Kidney (tissue), 14 donors: ENCODE data around the gene GOLGA8S. TPM values are rescaled to one million over a fixed set of nuclear protein-coding genes. Genes with fewer than 3 reads are reported as not detected.
A peak's percentile ranks its signal among the peaks of the same experiment; 100 is the strongest.
"Not testable (repeated sequence)": the region's sequence is repeated elsewhere in the genome, so short reads cannot be mapped to it uniquely, and the experiment has no call there.

Source experiments
- DNase-seq, 5 donors: peaks; one replicate each; pipeline ENCODE4 v3.0.0-alpha.2; 2013 to 2020
- FAIRE-seq: peaks from 2 replicates; lab custom pipeline; 2012; peaks lifted over from hg19 to GRCh38; lab: Jason Lieb, UNC
- H3K27ac ChIP-seq, 2 donors: one replicate each; pipeline ENCODE4 v1.7.0; 2013; ENCODE audit warnings: low read depth in 2 of 2, low read length in 2 of 2, inconsistent platforms in 1 of 2
- H3K27me3 ChIP-seq: one replicate; pipeline ENCODE4 v1.7.1; 2013; ENCODE audit warnings: low read length, inconsistent platforms; ENCODE audit not compliant: control insufficient read depth, insufficient read depth
- H3K36me3 ChIP-seq, 3 donors: one replicate each; pipeline versions ENCODE4 v1.7.0 to v1.7.1; 2013; ENCODE audit warnings: low read length in 3 of 3, control low read depth in 1 of 3, inconsistent platforms in 1 of 3; ENCODE audit not compliant: insufficient read depth in 3 of 3, control insufficient read depth in 2 of 3
- H3K4me1 ChIP-seq, 3 donors: one replicate each; pipeline versions ENCODE4 v1.7.0 to v1.7.1; 2013; ENCODE audit warnings: low read length in 3 of 3, inconsistent platforms in 1 of 3, low read depth in 1 of 3; ENCODE audit not compliant: control insufficient read depth in 2 of 3, insufficient read depth in 2 of 3
- H3K4me3 ChIP-seq, 3 donors: one replicate each; pipeline versions ENCODE4 v1.7.0 to v1.8.1; 2013; ENCODE audit warnings: low read length in 3 of 3, control low read depth in 1 of 3, inconsistent platforms in 1 of 3
- H3K9ac ChIP-seq, 3 donors: one replicate each; pipeline versions ENCODE4 v1.7.0 to v1.7.1; 2013; ENCODE audit warnings: low read length in 3 of 3, control low read depth in 1 of 3, inconsistent platforms in 1 of 3
- H3K9me3 ChIP-seq, 3 donors: one replicate each; pipeline versions ENCODE4 v1.7.0 to v1.7.1; 2013; ENCODE audit warnings: low read length in 3 of 3, control low read depth in 1 of 3, inconsistent platforms in 1 of 3; ENCODE audit not compliant: control insufficient read depth in 2 of 3, insufficient read depth in 1 of 3
- intact Hi-C: fragments of 100-400 bp; cut with DNase I; formaldehyde crosslinking; loops from one replicate; pipeline ENCODE4 v1.11.1; 2022
- polyA plus RNA-seq: library from polyadenylated mRNA; stranded (reverse); fragments of 350-450 nt; fragmentation: Illumina TruSeq; extraction: RNeasy Lipid Tissue Mini Kit (QIAGEN cat#74804); gene quantifications from one replicate; pipeline ENCODE4 v1.2.3, GENCODE V29; 2014; ENCODE audit warnings: low read depth, low replicate concordance; ENCODE audit not compliant: insufficient read depth
- total RNA-seq: library from RNA; stranded (reverse); fragmentation: NEBNext Ultra II Directional; extraction: Animal tissue kit (Norgen Biotek cat#: 25700); gene quantifications from one replicate; pipeline ENCODE4 v1.2.1, GENCODE V29; 2021
- TF ChIP-seq, protein P1 (sequence below): IDR thresholded peaks from 3 replicates; pipeline ENCODE4 v1.5.1; 2012; ENCODE audit warnings: mild to moderate bottlenecking, moderate library complexity, borderline replicate concordance; ENCODE audit not compliant: insufficient read depth; ENCODE audit errors: extremely low read depth
- donor health status: control.
- donor health status: control.
- donor health status: control.
- donor health status: control.
- donor health status: control.
- donor health status: DM: yes; HTN: yes; CAD: no.
- donor health status: Normal renal cell carcinoma (clear cell type).

The GOLGA8S gene
- total and polyA plus RNA-seq, 2 donors from 2014 or later, result 0.13 to 0.60 TPM

DNA sequence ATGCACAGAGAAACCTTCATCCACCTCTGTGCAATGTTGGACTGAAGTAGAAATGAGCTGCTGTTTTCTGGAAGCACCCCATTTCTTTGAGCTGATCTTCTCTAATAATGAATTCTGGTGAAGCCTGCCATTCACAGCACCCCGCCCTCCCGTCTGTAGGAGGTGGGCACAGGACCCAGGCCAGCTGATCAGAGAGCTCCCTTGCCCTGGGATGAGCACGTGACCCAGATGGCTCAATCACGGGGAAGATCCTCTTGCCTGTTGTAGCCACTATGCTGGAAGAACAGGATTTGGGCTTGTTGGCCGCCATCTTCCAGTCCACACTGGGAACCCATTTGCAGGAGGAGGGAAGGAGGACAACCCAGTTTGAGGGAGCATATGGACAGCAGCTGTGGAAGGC is 48.0 kb downstream of the GOLGA8S start:
- Histone ChIP-seq H3K27me3 (no peaks in the 10 kb centered on the region), H3K9me3 (no peaks in the 10 kb centered on the region), H3K4me1 (no peaks in the 10 kb centered on the region), H3K27ac (no peak overlapping the region), H3K9ac (no peak overlapping the region), H3K4me3 (no peak overlapping the region), H3K36me3 (no peaks in the 10 kb centered on the region)
- intact Hi-C loops, result no loop called here
- DNase-seq (no peak), FAIRE-seq (no peak)
- TF ChIP-seq, protein P1, sequence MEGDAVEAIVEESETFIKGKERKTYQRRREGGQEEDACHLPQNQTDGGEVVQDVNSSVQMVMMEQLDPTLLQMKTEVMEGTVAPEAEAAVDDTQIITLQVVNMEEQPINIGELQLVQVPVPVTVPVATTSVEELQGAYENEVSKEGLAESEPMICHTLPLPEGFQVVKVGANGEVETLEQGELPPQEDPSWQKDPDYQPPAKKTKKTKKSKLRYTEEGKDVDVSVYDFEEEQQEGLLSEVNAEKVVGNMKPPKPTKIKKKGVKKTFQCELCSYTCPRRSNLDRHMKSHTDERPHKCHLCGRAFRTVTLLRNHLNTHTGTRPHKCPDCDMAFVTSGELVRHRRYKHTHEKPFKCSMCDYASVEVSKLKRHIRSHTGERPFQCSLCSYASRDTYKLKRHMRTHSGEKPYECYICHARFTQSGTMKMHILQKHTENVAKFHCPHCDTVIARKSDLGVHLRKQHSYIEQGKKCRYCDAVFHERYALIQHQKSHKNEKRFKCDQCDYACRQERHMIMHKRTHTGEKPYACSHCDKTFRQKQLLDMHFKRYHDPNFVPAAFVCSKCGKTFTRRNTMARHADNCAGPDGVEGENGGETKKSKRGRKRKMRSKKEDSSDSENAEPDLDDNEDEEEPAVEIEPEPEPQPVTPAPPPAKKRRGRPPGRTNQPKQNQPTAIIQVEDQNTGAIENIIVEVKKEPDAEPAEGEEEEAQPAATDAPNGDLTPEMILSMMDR, result no peak

DNA sequence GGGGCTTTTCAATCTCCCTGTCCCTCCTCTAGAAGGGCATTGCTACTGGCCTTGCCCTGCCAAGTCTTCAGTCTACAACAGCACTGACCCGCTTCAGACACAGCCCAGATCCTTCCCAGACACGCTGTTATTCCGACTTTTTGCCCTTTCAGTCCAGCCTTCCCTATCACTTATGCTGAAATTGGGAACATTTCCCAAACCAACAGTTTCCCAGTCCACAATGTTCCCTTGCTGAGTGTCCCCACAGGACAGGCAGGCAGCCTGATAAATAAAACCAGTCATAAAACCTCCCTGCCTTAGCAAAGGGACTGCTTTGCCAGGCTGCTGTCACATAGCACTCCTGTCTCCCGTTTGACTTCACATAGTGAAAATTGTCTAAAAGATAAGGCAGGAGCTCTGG is 49.0 kb downstream of the GOLGA8S start:
- no peak overlapping the region for H3K4me3 ChIP-seq
- no peaks in the 10 kb centered on the region for H3K27me3 ChIP-seq
- H3K27ac ChIP-seq, result no peak overlapping the region
- H3K4me1 ChIP-seq, result no peaks in the 10 kb centered on the region
- no peak overlapping the region for H3K9ac ChIP-seq
- DNase-seq, result no peak
- H3K36me3 ChIP-seq, result no peaks in the 10 kb centered on the region
- TF ChIP-seq, protein P1, result no peak
- intact Hi-C loops, result no loop called here
- FAIRE-seq, result no peak
- no peaks in the 10 kb centered on the region for H3K9me3 ChIP-seq

DNA sequence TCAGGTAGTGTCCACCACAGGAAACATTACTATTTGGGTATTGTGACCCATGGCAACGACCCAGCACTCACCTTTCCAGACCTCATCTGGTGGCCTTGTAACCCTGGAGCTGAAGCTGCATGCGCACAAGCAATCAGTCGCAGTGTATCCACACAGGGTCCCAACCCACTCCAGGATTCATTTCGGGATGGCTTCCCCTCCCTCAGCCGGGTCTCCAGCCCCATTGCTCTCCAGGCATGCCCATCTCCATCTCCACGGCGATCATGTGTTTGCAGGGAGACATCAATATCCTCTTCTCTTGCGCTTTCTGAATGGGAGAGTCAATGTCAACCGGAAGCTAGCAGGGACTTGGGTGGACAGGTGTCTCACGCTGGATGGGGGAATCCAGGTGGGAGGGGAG is 57.3 kb downstream of the GOLGA8S start:
- no peak overlapping the region for H3K9ac ChIP-seq
- intact Hi-C loops, result no loop called here
- H3K36me3 ChIP-seq, result no peaks in the 10 kb centered on the region
- H3K4me1 ChIP-seq, result no peaks in the 10 kb centered on the region
- FAIRE-seq, result no peak
- H3K9me3 ChIP-seq, result no peaks in the 10 kb centered on the region
- no peaks in the 10 kb centered on the region for H3K27me3 ChIP-seq
- no peak overlapping the region for H3K27ac ChIP-seq
- H3K4me3 ChIP-seq, result no peak overlapping the region
- TF ChIP-seq, protein P1, result no peak
- DNase-seq, result peak in 1 of 5 donors; percentile 27

DNA sequence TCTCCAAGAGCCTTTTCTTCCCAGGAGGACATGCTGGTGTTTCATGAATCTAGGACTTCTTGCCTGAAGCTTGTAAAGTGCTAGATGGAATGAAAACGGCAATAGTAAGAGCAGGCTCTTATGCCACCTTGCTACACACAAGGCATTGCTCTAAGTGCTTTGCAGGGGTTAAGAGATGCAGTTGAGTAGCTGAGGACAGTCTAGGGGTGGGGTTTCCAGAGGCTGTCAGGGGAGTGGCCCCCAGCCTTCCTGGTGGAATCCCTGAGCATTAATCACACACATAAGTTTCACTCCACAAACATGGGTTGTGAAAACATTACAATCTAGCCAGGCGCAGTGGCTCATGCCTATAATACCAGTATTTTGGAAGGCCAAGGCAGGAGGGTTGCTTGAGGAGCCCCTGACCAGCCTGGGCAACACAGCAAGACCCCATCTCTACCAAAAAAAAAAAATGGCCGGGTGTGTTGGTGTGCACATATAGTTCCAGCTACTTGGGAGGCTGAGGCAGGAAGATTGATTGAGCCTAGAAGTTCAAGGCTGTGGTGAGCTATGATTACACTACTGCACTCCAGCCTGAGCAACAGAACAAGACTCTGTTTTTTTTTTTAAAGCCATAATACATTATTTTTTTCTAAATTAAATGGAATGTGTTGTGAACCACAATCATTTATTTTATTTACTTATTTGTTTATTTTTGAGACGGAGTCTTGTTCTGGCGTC is 58.5 kb downstream of the GOLGA8S start:
- intact Hi-C loops, H3K27me3 ChIP-seq, DNase-seq, FAIRE-seq, H3K9me3 ChIP-seq, H3K4me3 ChIP-seq, H3K27ac ChIP-seq, H3K4me1 ChIP-seq, H3K36me3 ChIP-seq, H3K9ac ChIP-seq: not testable (repeated sequence)

Other genes starting within 250 kb of the GOLGA8S start
- not detected for gene GOLGA6L1, start 217.9 kb upstream of the GOLGA8S start, total RNA-seq
- not detected for gene GOLGA6L1, start 217.9 kb upstream of the GOLGA8S start, polyA plus RNA-seq
- not detected for gene GOLGA6L26, start 20.6 kb upstream of the GOLGA8S start, total RNA-seq
- not detected for gene GOLGA6L26, start 20.6 kb upstream of the GOLGA8S start, polyA plus RNA-seq
- gene GOLGA6L2, start 92.5 kb downstream of the GOLGA8S start, total RNA-seq, result not detected
- not detected for gene GOLGA6L2, start 92.5 kb downstream of the GOLGA8S start, polyA plus RNA-seq
- gene MKRN3, start 210.9 kb downstream of the GOLGA8S start, total RNA-seq, result not detected
- not detected for gene MKRN3, start 210.9 kb downstream of the GOLGA8S start, polyA plus RNA-seq